Endodermal cell (in vitro differentiated cells): ENCODE data around the gene OR5L1. TPM values are rescaled to one million over a fixed set of nuclear protein-coding genes. Genes with fewer than 3 reads are reported as not detected.

Source experiments
- DNase-seq: peaks from one replicate; pipeline ENCODE4 v3.0.0-alpha.2; 2017
- H3K27ac ChIP-seq: 2 replicates; pipeline ENCODE4 v1.5.1; 2013; ENCODE audit warnings: mild to moderate bottlenecking, low read depth, low read length, moderate library complexity
- H3K27me3 ChIP-seq: 2 replicates; pipeline ENCODE4 v1.6.1; 2013; ENCODE audit warnings: mild to moderate bottlenecking, low read length, moderate library complexity; ENCODE audit not compliant: insufficient read depth, control insufficient read depth, poor library complexity, severe bottlenecking
- H3K36me3 ChIP-seq: 2 replicates; pipeline ENCODE4 v1.7.0; 2013; ENCODE audit warnings: mild to moderate bottlenecking, low read length, moderate library complexity; ENCODE audit not compliant: control insufficient read depth, insufficient read depth
- H3K4me1 ChIP-seq: one replicate; pipeline ENCODE4 v1.7.0; 2013; ENCODE audit warnings: low read length; ENCODE audit not compliant: control insufficient read depth, insufficient read depth
- H3K4me3 ChIP-seq: 2 replicates; pipeline ENCODE4 v1.5.1; 2013; ENCODE audit warnings: mild to moderate bottlenecking, low read length, moderate library complexity
- H3K9ac ChIP-seq: 2 replicates; pipeline ENCODE4 v1.6.1; 2013; ENCODE audit warnings: mild to moderate bottlenecking, low read length, moderate library complexity; ENCODE audit not compliant: poor library complexity, severe bottlenecking; ENCODE audit errors: extremely low read depth
- H3K9me3 ChIP-seq: 2 replicates; pipeline ENCODE4 v1.6.1; 2013; ENCODE audit warnings: mild to moderate bottlenecking, low read length, moderate library complexity; ENCODE audit not compliant: control insufficient read depth
- H3K27ac Mint-ChIP-seq: 2 replicates; pipeline ENCODE4 v1.8.0; 2020; ENCODE audit warnings: mixed read lengths
- H3K27me3 Mint-ChIP-seq: 2 replicates; pipeline ENCODE4 v1.8.0; 2021; ENCODE audit warnings: mild to moderate bottlenecking, mixed read lengths; ENCODE audit not compliant: insufficient read depth
- H3K36me3 Mint-ChIP-seq: 2 replicates; pipeline ENCODE4 v1.8.0; 2020; ENCODE audit warnings: low read depth, mixed read lengths
- H3K4me1 Mint-ChIP-seq: 2 replicates; pipeline ENCODE4 v1.8.0; 2020; ENCODE audit warnings: mixed read lengths
- H3K4me3 Mint-ChIP-seq: 2 replicates; pipeline ENCODE4 v1.8.0; 2020; ENCODE audit warnings: mild to moderate bottlenecking, moderate library complexity, mixed read lengths
- H3K9me3 Mint-ChIP-seq: 2 replicates; pipeline ENCODE4 v1.8.0; 2020; ENCODE audit warnings: mild to moderate bottlenecking, mixed read lengths
- CTCF ChIP-seq: fragments of 200-600 bp; sonication (generic); conservative IDR thresholded peaks from 2 replicates; pipeline ENCODE4 v1.5.0; 2021; ENCODE audit warnings: antibody characterized with exemption, mild to moderate bottlenecking
- WGBS, 2 experiments: methylation state at CpG; one replicate each; pipeline versions ENCODE4 v1.1.5 to v1.1.7; 2013; ENCODE audit warnings: missing lambda C conversion rate in 2 of 2, mixed read lengths in 1 of 2; ENCODE audit not compliant: insufficient coverage in 1 of 2, insufficient read length in 1 of 2; 5-methylcytosine and 5-hydroxymethylcytosine counted together
- total RNA-seq, 2 donors: library from RNA; stranded (reverse); fragmentation: NEBNext Ultra II Directional in 1 of 2; extraction: Animal tissue kit (Norgen Biotek cat#: 25700) in 1 of 2; gene quantifications; 2 replicates in 1 of 2; 3 replicates in 1 of 2; pipeline ENCODE4 v1.2.1, GENCODE V29; 2021

Gene OR5L1
- total RNA-seq, 2 donors from 2014 or later, result not detected

DNA sequence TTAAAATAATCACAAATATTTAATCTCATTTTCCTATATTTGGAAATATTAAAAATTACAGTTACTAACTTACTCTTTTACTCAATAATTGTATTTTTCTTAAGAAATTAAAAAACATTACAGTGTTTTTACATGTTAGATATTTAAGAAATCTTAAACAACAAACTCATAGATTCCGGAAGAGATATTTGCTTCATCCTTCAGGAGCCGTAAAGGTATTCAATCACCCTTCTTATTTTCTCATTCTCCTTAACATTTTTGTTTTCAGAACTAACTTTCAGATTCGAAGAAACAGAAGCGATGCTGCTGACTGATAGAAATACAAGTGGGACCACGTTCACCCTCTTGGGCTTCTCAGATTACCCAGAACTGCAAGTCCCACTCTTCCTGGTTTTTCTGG lies 8.2 kb downstream of the OR5L1 start, which contains the start of gene OR5D18:
TSS of gene OR5D18 (plus strand) at position 301 of the 400 bp plus-strand sequence. CDS start at position 301, 0 bp downstream.
- 75 to 83% methylated on average over 5 of the region's 5 CpGs for WGBS, 2 experiments
- no peak within 1 kb of the TSS for H3K27ac ChIP-seq
- no peaks in the 10 kb centered on the region for H3K4me1 ChIP-seq
- DNase-seq, result no peak
- TF ChIP-seq CTCF, result no peak
- Mint-ChIP-seq H3K4me3 (no peak within 1 kb of the TSS), H3K27me3 (no peaks in the 10 kb centered on the region), H3K9me3 (peaks cover 80% of the 10 kb centered on the region), H3K27ac (no peak within 1 kb of the TSS), H3K36me3 (no peaks in the 10 kb centered on the region), H3K4me1 (no peaks in the 10 kb centered on the region)
- H3K4me3 ChIP-seq, result peak within 1 kb of the TSS; percentile 10
- H3K36me3 ChIP-seq, result no peaks in the 10 kb centered on the region
- no peak within 1 kb of the TSS for H3K9ac ChIP-seq
- no peaks in the 10 kb centered on the region for H3K27me3 ChIP-seq
- H3K9me3 ChIP-seq, result peaks cover 62% of the 10 kb centered on the region

DNA sequence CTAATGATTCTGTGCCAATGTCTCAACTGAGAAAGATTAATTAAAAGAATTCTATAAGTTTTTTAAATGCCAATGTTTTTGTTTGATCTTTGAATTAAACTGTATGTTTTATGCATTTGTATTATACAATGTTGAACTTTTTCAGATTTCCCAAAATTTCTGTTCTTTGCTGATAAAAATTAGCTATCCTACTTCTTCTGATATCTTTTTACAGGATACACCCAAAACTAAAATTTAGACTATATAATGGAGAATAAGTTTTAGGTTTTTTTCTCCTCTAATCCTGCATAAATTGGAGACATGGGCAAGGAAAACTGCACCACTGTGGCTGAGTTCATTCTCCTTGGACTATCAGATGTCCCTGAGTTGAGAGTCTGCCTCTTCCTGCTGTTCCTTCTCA lies 15.8 kb downstream of the OR5L1 start, which contains the start of gene OR5L2:
TSS of gene OR5L2 (plus strand) at position 301 of the 400 bp plus-strand sequence. CDS start at position 301, 0 bp downstream.
- DNase-seq, result no peak
- Histone ChIP-seq H3K27ac (no peak within 1 kb of the TSS), H3K36me3 (no peaks in the 10 kb centered on the region), H3K4me3 (no peak within 1 kb of the TSS), H3K27me3 (no peaks in the 10 kb centered on the region), H3K4me1 (no peaks in the 10 kb centered on the region), H3K9ac (no peak within 1 kb of the TSS), H3K9me3 (peaks cover 68% of the 10 kb centered on the region)
- H3K27me3 Mint-ChIP-seq, result no peaks in the 10 kb centered on the region
- no peaks in the 10 kb centered on the region for H3K36me3 Mint-ChIP-seq
- no peak for TF ChIP-seq CTCF
- no peak within 1 kb of the TSS for H3K27ac Mint-ChIP-seq
- no peak within 1 kb of the TSS for H3K4me3 Mint-ChIP-seq
- peaks cover 69% of the 10 kb centered on the region for H3K9me3 Mint-ChIP-seq
- no peaks in the 10 kb centered on the region for H3K4me1 Mint-ChIP-seq

GRCh38 chr11:55838452-55838851 lies 27.3 kb downstream of the OR5L1 start, which contains the start of gene OR5D16:
TSS of gene OR5D16 (plus strand) at chr11:55838752. CDS start at chr11:55838752, 0 bp downstream.
- Histone ChIP-seq H3K4me1 (no peaks in the 10 kb centered on the region), H3K9ac (no peak within 1 kb of the TSS), H3K4me3 (no peak within 1 kb of the TSS), H3K36me3 (no peaks in the 10 kb centered on the region), H3K27me3 (no peaks in the 10 kb centered on the region), H3K9me3 (peaks cover 64% of the 10 kb centered on the region), H3K27ac (no peak within 1 kb of the TSS)
- no peaks in the 10 kb centered on the region for H3K27me3 Mint-ChIP-seq
- H3K9me3 Mint-ChIP-seq, result peaks cover 78% of the 10 kb centered on the region
- no peak for DNase-seq
- H3K27ac Mint-ChIP-seq, result no peak within 1 kb of the TSS
- 32% methylated on average over 3 of the region's 3 CpGs; no CpG with 5 or more reads in 1 of the 2 experiments for WGBS, 2 experiments
- H3K4me1 Mint-ChIP-seq, result no peaks in the 10 kb centered on the region
- H3K36me3 Mint-ChIP-seq, result no peaks in the 10 kb centered on the region
- no peak within 1 kb of the TSS for H3K4me3 Mint-ChIP-seq
- TF ChIP-seq CTCF, result no peak
